ENCODE results near the gene PHKA1. TPM values are rescaled to one million over a fixed set of nuclear protein-coding genes. Genes with fewer than 3 reads are reported as not detected.

PHKA1 gene
- total and polyA plus RNA-seq, 2 donors (not counting 1 experiment from before 2014, with no cell fraction given): 0.07 to 0.20 TPM

- CTCF ChIA-PET: no interaction called here
- no peaks in the 10 kb centered on the region for H3K27me3 Mint-ChIP-seq
- no peak overlapping the region for H3K4me3 Mint-ChIP-seq
- Histone ChIP-seq H4K20me1 (ENCODE audit: control insufficient read depth, insufficient read depth, low read length, poor library complexity, severe bottlenecking) (no peaks in the 10 kb centered on the region), H3K79me2 (ENCODE audit: control insufficient read depth, insufficient read depth, low read length) (no peaks in the 10 kb centered on the region), H3K9ac (ENCODE audit: low read length) (no peak overlapping the region), H2AFZ (ENCODE audit: insufficient read depth, low read depth, low read length, poor library complexity, severe bottlenecking) (no peak overlapping the region), H3K4me2 (replicated peaks; ENCODE audit: low read depth, low read length, poor library complexity, severe bottlenecking) (no peak overlapping the region), H3K4me3 (ENCODE audit: control extremely low read depth in 1 of 5, extremely low read depth in 1 of 5, insufficient read depth in 1 of 5, low read depth in 2 of 5, low read length in 4 of 5) (no peak overlapping the region), H3K27ac (ENCODE audit: low read length in 2 of 2) (no peak overlapping the region), H3K36me3 (replicated peaks in 1 of 2; ENCODE audit: control extremely low read depth in 1 of 2, control insufficient read depth in 1 of 2, extremely low read depth in 1 of 2, insufficient read depth in 2 of 2, low read length in 1 of 2) (no peaks in the 10 kb centered on the region), H3K4me1 (ENCODE audit: control insufficient read depth in 2 of 2, insufficient read depth in 2 of 2, low read length in 2 of 2) (no peaks in the 10 kb centered on the region), H3K27me3 (replicated peaks in 1 of 4; ENCODE audit: control extremely low read depth in 1 of 4, control insufficient read depth in 3 of 4, insufficient read depth in 4 of 4, low read length in 3 of 4) (no peaks in the 10 kb centered on the region), H3K9me3 (ENCODE audit: control extremely low read depth in 1 of 3, control insufficient read depth in 2 of 3, insufficient read depth in 1 of 3, low read length in 2 of 3) (no peaks in the 10 kb centered on the region)
- H3K9me3 Mint-ChIP-seq (ENCODE audit: insufficient read depth): no peaks in the 10 kb centered on the region
- intact Hi-C loops (cut with micrococcal nuclease): no loop called here
- DNase-seq (no peak), ATAC-seq (ENCODE audit: low read depth) (no peak)
- TF ChIP-seq CTCF (IDR thresholded peaks at IDR 0.05): no peak
- no peak for TF ChIP-seq EZH2 (IDR thresholded peaks at IDR 0.05; ENCODE audit: borderline replicate concordance, insufficient read depth, low read depth, low read length, poor library complexity, severe bottlenecking)
- H3K27ac Mint-ChIP-seq: no peak overlapping the region
- H3K4me1 Mint-ChIP-seq: no peaks in the 10 kb centered on the region
- POLR2A ChIA-PET: no interaction called here
- no CpG with 5 or more reads among the region's 1 CpG for WGBS (ENCODE audit: insufficient coverage)
These were observed 26.7 kb downstream of the PHKA1 start for GRCh38 chrX:72687396-72687795.

GRCh38 chrX:72685810-72686456 is 28.2 kb downstream of the PHKA1 start:
- H3K4me2 ChIP-seq (replicated peaks; ENCODE audit: low read depth, low read length, poor library complexity, severe bottlenecking): no peak overlapping the region
- no peak overlapping the region for H3K27ac Mint-ChIP-seq

More at GRCh38 chrX:72685810-72686456, 28.2 kb downstream of the PHKA1 start:
- DNase-seq (no peak), ATAC-seq (ENCODE audit: low read depth) (no peak)
- no peak overlapping the region for H3K4me3 Mint-ChIP-seq
- TF ChIP-seq CTCF (IDR thresholded peaks at IDR 0.05): no peak
- no peak for TF ChIP-seq EZH2 (IDR thresholded peaks at IDR 0.05; ENCODE audit: borderline replicate concordance, insufficient read depth, low read depth, low read length, poor library complexity, severe bottlenecking)
- ChIA-PET CTCF (no interaction called here), POLR2A (no interaction called here)
- no peak overlapping the region for H3K4me3 ChIP-seq (ENCODE audit: control extremely low read depth in 1 of 5, extremely low read depth in 1 of 5, insufficient read depth in 1 of 5, low read depth in 2 of 5, low read length in 4 of 5)
- H3K27me3 ChIP-seq (replicated peaks in 1 of 4; ENCODE audit: control extremely low read depth in 1 of 4, control insufficient read depth in 3 of 4, insufficient read depth in 4 of 4, low read length in 3 of 4): no peaks in the 10 kb centered on the region
- H4K20me1 ChIP-seq (ENCODE audit: control insufficient read depth, insufficient read depth, low read length, poor library complexity, severe bottlenecking): no peaks in the 10 kb centered on the region
- H3K9me3 Mint-ChIP-seq (ENCODE audit: insufficient read depth): no peaks in the 10 kb centered on the region
- no peaks in the 10 kb centered on the region for H3K27me3 Mint-ChIP-seq
- intact Hi-C loops (cut with micrococcal nuclease): no loop called here
- no CpG with 5 or more reads among the region's 4 CpGs for WGBS (ENCODE audit: insufficient coverage)
- H3K9me3 ChIP-seq (ENCODE audit: control extremely low read depth in 1 of 3, control insufficient read depth in 2 of 3, insufficient read depth in 1 of 3, low read length in 2 of 3): no peaks in the 10 kb centered on the region
- no peaks in the 10 kb centered on the region for H3K4me1 ChIP-seq (ENCODE audit: control insufficient read depth in 2 of 2, insufficient read depth in 2 of 2, low read length in 2 of 2)
- no peaks in the 10 kb centered on the region for H3K4me1 Mint-ChIP-seq
- no peak overlapping the region for H3K27ac ChIP-seq (ENCODE audit: low read length in 2 of 2)
- H3K36me3 ChIP-seq (replicated peaks in 1 of 2; ENCODE audit: control extremely low read depth in 1 of 2, control insufficient read depth in 1 of 2, extremely low read depth in 1 of 2, insufficient read depth in 2 of 2, low read length in 1 of 2): no peaks in the 10 kb centered on the region
- no peaks in the 10 kb centered on the region for H3K79me2 ChIP-seq (ENCODE audit: control insufficient read depth, insufficient read depth, low read length)
- H2AFZ ChIP-seq (ENCODE audit: insufficient read depth, low read depth, low read length, poor library complexity, severe bottlenecking): no peak overlapping the region
- H3K9ac ChIP-seq (ENCODE audit: low read length): no peak overlapping the region
